KBM-7 (cell line): ENCODE measurements around the gene PSAPL1.

Experiments used
- DNase-seq: peaks from one replicate; pipeline ENCODE4 v3.0.0-alpha.2; 2015
- in situ Hi-C: fragments of 300-500 bp; cut with MboI; formaldehyde crosslinking; loops from 2 replicates; pipeline ENCODE4 v1.14.3; 2020; ENCODE audit warnings: low sequenced_read_pairs, low pct_unique_long_range_greater_than_20kb, mixed read lengths

Gene PSAPL1

DNA sequence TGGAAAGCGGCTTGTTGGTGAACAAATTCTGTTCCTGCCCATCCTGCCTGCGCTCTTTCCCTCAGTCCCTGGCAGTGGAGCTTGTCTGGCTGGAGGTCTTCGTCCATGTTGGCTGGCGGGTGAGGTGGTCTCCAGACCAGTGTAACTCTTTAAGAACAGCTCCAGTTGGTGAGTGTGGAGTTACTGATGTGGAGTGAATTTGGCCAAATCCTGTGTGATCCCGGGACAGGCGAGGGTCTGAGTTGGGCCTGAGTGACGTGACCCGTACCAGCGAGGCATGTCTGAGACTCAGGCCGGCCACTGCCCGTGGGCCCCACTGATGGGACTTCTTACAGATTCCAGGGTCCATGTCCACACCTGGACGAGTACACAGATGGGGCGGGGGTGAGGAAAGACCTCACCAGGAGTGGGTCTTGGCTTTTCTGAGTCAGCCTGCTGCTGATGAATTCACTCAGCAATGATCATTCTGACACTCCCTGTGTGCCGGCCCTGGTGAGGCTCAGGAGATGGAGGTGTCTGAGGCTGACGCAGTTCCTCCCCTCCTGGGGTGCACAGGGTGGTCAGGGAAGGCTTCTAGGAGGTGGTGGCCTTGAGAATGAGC lies 45.5 kb downstream of the PSAPL1 start:
- DNase-seq = no peak
- in situ Hi-C loops = no loop called here

DNA sequence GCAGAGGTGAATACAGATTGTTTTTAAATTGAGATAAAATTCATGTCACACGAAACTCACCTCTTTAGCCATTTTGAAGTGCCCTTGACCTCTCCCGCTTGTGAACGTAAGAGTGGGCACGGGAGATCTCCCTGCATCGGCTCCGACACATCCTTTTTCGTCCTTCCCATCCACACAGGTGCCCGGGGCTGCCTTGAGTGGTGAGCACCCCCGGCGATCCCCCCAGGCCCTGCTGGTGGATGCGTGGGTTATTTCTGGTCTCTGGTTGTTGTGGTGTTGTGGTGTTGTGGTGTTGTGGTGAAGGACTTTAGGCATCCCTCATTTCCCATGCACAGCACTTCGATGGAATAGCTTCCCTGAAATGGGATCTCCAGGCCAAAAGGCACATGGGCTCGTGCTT lies 46.1 kb downstream of the PSAPL1 start:
- DNase-seq = no peak
- in situ Hi-C loops = no loop called here

DNA sequence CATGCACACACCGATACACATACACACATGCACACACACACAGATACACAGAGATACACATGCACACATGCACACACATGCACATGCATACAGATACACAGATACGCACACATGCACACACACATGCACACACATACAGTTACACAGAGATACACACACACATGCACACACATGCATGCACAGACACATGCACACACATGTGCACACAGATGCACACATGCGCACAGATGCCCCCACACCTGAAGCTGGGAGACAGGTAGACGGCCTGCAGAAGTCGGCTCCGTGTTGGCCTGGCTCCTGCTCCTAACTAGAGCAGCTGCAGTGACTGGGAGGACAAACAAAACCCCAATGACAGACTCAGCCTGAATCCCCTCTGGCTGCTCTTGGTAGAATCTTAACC lies 46.8 kb downstream of the PSAPL1 start:
- DNase-seq = no peak
- in situ Hi-C loops = no loop called here

DNA sequence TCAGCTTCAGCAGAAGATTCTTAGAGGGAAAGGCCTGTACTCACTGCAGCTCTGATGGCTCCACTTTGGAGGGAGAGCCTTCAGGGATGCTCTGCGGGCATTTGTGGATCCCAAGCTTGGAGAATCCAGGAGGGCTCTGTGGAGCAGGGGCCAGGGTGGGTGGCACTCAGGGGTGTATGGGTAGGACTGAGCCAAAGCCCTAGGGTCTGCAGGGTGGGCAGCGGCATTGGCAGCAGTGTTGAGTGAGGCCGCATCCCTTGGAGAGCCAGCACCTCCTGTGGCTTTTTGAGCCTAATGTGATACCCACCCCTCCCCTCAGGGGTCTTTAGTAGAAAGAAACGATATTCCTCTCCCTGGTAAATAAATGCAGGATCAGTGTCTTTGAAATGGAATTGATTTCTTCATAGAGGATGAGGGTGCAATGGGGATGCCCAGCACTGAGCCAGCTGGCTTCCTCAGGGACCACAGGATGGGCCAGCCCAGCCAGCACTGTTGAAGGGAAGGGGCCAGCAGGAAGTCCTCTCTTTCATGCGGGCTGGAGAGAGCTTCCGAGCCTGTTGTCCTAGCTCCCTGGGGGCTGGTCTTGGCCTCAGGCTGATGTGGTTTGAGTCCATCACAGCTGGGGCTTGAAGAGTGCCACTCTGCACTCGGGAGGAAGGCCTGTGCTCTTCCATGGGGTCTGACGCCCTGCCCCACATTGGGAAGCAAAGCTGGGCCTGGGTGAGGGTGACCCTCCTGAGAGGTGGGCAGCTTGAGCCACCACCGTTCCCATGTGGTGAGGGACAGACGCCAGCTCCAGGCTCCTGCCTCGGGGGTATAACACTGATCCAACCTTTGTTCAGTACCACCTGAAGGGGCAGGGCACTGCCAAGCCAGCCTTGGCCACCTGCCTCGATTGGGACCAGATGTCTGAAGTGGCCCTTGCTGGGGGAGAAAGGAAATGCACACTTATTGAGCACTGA lies 49.5 kb downstream of the PSAPL1 start:
- in situ Hi-C loops = no loop called here
- no peak for DNase-seq

DNA sequence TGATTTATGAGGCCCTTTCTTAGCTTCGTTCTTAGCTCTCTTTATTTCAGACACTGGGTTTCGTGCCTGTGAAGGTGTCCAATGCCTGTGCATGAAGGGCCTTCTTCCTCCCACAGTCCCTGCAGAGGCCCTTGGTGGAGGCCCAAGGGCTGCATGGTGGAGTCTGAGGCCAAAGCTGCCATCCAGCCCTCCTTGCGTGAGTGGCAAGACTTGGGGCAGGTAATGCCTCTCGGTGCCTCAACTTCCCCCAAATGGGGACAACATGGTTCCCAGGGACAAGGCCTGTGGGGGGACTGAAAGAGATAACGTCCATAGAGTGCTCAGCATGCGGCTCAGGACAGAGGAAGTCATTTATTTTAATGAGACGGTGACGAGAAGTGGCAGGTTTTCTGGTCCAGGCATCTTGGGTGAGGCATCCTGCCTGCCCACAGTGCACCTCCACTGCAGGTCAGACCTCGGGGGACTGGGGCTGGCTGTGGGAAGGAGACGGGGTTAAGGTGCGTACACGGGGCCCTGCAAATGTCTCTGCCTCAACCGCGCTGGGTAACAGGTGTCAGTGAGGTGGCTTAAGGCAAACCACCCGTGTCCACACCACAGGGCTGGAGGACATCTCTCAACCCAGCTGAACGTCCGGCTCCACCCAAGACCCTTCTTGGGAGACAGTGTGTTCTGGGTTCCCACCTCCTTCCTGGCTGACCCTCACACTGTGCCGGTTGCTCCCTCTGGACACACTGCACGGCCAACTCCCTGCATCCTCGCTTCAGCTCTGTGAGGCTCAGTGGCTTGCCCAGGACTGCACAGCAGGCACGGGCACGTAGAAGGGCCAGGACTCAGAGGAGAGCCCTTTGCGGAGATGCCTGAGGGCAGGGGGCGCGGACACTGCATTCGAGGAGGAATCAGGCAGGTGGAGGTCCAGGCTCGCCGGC lies 50.5 kb downstream of the PSAPL1 start:
- no peak for DNase-seq
- in situ Hi-C loops = no loop called here

DNA sequence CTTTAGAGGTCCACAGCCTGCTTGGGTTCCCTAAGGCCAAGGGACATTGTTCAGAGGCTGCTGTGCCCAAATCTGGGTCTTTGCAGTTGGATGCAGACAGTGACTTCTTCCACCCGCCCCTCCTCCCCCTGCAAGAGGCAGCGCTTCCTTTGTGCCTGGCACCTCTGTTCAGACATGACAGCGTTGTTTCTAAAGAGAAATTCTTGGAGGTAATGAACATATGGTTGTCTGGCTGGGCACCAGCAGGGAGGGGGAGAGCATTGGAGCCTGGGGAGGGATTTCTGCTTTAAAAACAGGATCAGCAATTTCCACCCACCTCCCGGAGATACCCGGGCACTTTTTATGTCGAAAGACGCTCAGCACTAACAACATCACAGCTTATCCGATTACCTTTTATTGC lies 51.5 kb downstream of the PSAPL1 start:
- in situ Hi-C loops = no loop called here

DNA sequence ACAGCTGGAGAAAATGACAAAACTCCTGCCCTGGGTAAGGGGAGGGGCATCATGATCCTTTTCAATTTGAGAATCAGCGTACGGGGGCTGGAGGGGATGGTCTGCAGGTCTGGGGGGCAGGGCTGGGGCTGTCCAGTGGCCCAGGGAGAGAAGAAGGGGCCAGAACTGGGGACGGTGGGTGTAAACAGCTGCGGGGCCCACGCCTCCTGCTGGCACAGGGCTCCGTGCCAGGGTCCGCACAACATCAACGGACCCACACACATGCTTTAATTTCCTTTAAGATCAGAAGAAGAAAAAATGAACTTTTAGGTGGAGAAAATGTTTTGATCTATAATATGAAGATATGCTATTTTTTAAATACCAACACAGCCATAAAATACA lies 52.1 kb downstream of the PSAPL1 start:
- DNase-seq = no peak
- in situ Hi-C loops = no loop called here

More for the DNA sequence above, 51.5 kb downstream of the PSAPL1 start:
- no peak for DNase-seq

DNA sequence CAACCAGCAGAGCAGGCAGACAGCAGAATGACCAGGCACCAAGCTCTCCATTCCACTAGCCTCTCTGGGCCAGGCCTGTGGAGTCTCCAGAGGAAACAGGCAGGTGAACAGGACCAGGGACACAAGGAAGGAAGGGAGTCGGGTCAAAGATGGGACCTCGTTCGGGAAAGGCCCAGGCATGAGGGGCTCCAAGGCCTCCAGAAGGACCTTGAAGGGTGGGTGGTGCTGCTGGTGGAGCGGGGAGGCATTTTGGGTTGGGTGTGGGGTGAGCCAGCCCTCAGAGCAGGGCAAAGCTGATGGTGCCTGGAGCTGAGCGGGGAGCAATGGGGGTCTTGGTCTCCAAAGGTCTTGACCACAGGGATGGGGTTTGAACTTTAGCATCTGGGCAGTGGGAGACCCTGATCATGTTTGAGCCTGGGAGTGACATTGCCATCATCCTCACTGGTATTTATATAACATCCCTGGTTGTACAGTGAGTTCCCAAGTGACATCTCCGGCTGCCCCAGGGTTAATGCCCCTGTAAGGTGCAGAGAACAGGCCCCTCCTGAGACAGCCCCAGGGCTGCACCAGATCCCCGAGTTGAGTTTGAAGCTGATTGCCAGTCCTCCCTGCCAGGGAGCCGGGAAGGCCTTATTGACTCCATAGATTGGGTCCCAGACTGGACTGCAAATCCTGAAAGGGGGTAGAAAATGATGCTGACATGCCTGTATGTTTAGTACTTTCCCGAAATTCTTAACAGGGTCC lies 52.7 kb downstream of the PSAPL1 start:
- in situ Hi-C loops = no loop called here
- DNase-seq = no peak

DNA sequence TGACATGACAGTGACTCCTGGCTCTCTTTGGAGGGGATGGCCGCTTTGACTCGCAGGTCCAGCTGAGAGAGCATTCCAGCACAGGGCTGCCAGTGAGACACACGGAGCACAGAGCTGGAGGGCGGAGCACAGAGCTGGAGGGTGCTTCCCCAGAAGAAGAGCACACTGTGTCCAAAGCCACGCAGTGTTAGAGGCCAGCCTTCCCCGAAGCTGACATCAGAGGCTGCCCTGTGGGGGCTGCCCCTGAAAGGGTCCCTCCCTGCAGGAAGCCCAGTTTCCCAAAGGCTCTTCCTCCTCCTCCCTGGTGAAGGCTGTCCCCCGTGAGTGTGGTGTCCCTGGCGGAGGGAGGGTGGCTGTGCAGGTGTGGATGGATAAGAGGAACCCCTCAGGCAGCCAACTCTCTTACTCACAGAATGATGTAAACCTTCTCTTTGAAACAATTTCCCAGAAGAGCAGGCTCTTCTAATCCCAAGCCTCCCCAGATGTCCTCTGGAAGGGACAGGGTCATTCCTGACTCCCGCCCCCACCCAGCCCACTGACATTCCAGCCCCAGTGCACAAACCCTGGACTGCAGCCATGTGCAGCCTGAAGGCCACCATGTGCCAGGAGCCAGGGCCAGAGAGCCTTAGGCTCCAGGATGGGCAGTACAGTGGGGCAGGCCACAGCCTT lies 53.4 kb downstream of the PSAPL1 start:
- DNase-seq = no peak
- in situ Hi-C loops = no loop called here
